HepG2 (cell line): ENCODE results near the gene TSKU. TPM values are rescaled to one million over a fixed set of nuclear protein-coding genes. Genes with fewer than 3 reads are reported as not detected.

ENCODE experiments used
- ARID3A ChIP-seq: IDR thresholded peaks from 2 replicates; pipeline ENCODE4 v1.6.1; 2012; ENCODE audit warnings: low read depth, low read length, improper control_type of control experiment
- GATAD2A ChIP-seq: IDR thresholded peaks from 2 replicates; pipeline ENCODE4 v1.6.1; 2016
- HOMEZ ChIP-seq: IDR thresholded peaks from 2 replicates; pipeline ENCODE4 v1.6.1; 2016; ENCODE audit warnings: low read depth
- KDM5B ChIP-seq: sonication (generic); formaldehyde crosslinking; IDR thresholded peaks from 2 replicates; pipeline ENCODE4 v1.4.0; 2020; ENCODE audit warnings: missing genetic modification reagents, mild to moderate bottlenecking, borderline replicate concordance
- MAFF ChIP-seq: IDR thresholded peaks from 2 replicates; pipeline ENCODE4 v1.6.1; 2011; ENCODE audit warnings: low read depth, low read length, improper control_type of control experiment
- MAX ChIP-seq: IDR thresholded peaks from 2 replicates; pipeline ENCODE4 v1.6.1; 2012; ENCODE audit warnings: inconsistent platforms
- RARG ChIP-seq: sonication (generic); formaldehyde crosslinking; IDR thresholded peaks from 2 replicates; pipeline ENCODE4 v1.4.0; 2020; ENCODE audit warnings: low read depth, mild to moderate bottlenecking, missing genetic modification reagents
- SAP130 ChIP-seq: IDR thresholded peaks from 2 replicates; pipeline ENCODE4 v1.6.1; 2016; ENCODE audit warnings: low read depth
- STAG1 ChIP-seq: sonication (generic); formaldehyde crosslinking; IDR thresholded peaks from 2 replicates; pipeline ENCODE4 v1.4.0; 2020; ENCODE audit warnings: missing genetic modification reagents
- SYNCRIP ChIP-seq: fragments of 200-400 bp; formaldehyde crosslinking; IDR thresholded peaks from 2 replicates; pipeline ENCODE4 v1.6.1; 2018; ENCODE audit warnings: mild to moderate bottlenecking, low read depth, low read length; ENCODE audit not compliant: insufficient read depth
- XRCC5 ChIP-seq: fragments of 200-400 bp; formaldehyde crosslinking; optimal IDR thresholded peaks from 2 replicates; pipeline ENCODE3; 2017; ENCODE audit warnings: mild to moderate bottlenecking, low read length
- ZBTB8A ChIP-seq: sonication (generic); formaldehyde crosslinking; IDR thresholded peaks from 2 replicates; pipeline ENCODE4 v1.4.0; 2020; ENCODE audit warnings: mild to moderate bottlenecking, low read depth, missing genetic modification reagents, borderline replicate concordance
- ZNF251 ChIP-seq: sonication (generic); formaldehyde crosslinking; IDR thresholded peaks from 2 replicates; pipeline ENCODE4 v1.9.0; 2021; ENCODE audit warnings: mild to moderate bottlenecking, missing genetic modification reagents
- ZNF441 ChIP-seq: sonication (generic); formaldehyde crosslinking; IDR thresholded peaks from 2 replicates; pipeline ENCODE4 v1.7.0; 2021; ENCODE audit warnings: missing genetic modification reagents, borderline replicate concordance
- ZNF687 ChIP-seq: sonication (generic); formaldehyde crosslinking; IDR thresholded peaks from 2 replicates; pipeline ENCODE4 v1.5.1; 2020; ENCODE audit warnings: mild to moderate bottlenecking, missing genetic modification reagents, moderate library complexity
- ZNF766 ChIP-seq: sonication (generic); formaldehyde crosslinking; IDR thresholded peaks from 2 replicates; pipeline ENCODE4 v1.5.0; 2020; ENCODE audit warnings: missing genetic modification reagents, borderline replicate concordance
- ZNF891 ChIP-seq: sonication (generic); formaldehyde crosslinking; IDR thresholded peaks from 2 replicates; pipeline ENCODE4 v1.5.0; 2020; ENCODE audit warnings: mild to moderate bottlenecking, missing genetic modification reagents
- polyA plus RNA-seq, 8 experiments: library from polyadenylated mRNA; depleted of rRNA in 3 of 8; stranded (reverse) in 7 of 8; unstranded in 1 of 8; fragments of >200 nt; fragmentation: Illumina TruSeq in 4 of 8; extraction: Trizol in 4 of 8; gene quantifications; 2 replicates each; pipeline versions ENCODE4 v1.2.1 to v1.2.3, GENCODE V29; 2011 to 2016; ENCODE audit warnings: low read depth in 4 of 8, missing spikeins in 1 of 8, mixed read lengths in 1 of 8; ENCODE audit not compliant: insufficient read depth in 1 of 8
- total RNA-seq, 5 experiments: library from RNA; depleted of rRNA; stranded (reverse); fragments of >200 nt; fragmentation: Illumina TruSeq; extraction: Trizol; gene quantifications; 2 replicates each; pipeline ENCODE4 v1.2.3, GENCODE V29; 2016; ENCODE audit warnings: low read depth in 1 of 5
- TF ChIP-seq, protein P1 (sequence below): sonication (generic); formaldehyde crosslinking; IDR thresholded peaks from 2 replicates; pipeline ENCODE4 v1.5.1; 2020; ENCODE audit warnings: missing genetic modification reagents, mild to moderate bottlenecking, borderline replicate concordance
- TF ChIP-seq, protein P2 (sequence below): IDR thresholded peaks from 2 replicates; pipeline ENCODE4 v1.6.1; 2018; ENCODE audit warnings: missing genetic modification reagents

Gene TSKU
- total and polyA plus RNA-seq, 2 of the 13 experiments (the other 11 are each of a cell fraction or from before 2014, with no cell fraction given), result 20.3 to 21.4 TPM

DNA sequence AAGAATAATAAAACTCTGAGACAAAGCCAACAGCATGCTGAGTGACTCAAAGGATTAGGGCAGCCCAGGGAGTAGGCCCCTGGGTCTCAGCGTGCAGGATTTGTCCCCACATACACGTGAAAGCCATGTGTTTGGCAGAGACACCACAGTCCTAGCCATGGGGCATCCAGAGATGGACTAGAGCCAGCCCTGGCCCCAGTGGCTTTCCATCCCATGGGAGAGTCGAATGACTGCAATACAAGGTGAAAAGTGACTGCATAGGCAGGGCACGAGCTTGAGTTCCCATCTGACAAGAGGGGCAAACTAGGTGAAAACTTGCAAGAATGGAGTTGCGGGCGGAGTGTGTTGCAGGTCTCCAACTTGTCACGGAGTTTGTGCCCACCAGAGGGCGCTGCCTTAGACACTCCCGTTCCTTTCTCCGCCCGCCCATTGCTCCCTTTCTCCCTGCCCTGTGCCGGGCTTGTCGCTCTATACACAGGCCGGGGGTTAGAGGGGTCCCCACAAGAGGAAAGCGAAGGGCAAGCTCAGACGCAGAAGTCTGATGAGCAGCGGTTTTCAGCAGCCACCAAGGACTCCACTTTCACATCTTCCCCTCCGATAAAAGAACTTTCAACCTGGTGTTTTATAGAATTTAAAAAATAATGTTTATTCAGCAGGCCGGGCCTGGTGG, 24.2 kb downstream of the TSKU start (continued):
- TF ChIP-seq, protein P1, sequence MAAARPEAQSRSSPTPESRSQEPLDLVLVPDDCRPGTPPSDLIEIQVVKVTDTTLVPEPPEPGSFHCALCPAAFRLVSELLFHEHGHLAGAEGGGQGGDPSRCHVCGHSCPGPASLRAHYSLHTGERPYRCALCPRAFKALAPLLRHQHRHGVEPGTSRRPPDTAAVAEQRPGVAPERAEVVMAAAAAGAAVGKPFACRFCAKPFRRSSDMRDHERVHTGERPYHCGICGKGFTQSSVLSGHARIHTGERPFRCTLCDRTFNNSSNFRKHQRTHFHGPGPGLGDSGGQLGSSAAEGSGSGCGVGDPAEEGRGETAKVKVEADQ, result no peak
- TF ChIP-seq XRCC5 (peak; percentile 78), SAP130 (CRISPR knock-in tag) (peak; percentile 15; the same call in 1 of the 2 replicates), ZBTB8A (no peak), MAFF (no peak), MAX (0 out of 2 replicates have a peak, but pooled peaks have one; percentile 25), ZNF251 (CRISPR knock-in tag) (no peak), GATAD2A (CRISPR knock-in tag) (0 out of 2 replicates have a peak, but pooled peaks have one; percentile 13), KDM5B (CRISPR knock-in tag) (no peak), STAG1 (CRISPR knock-in tag) (peak; percentile 68), SYNCRIP (no peak), ZNF687 (CRISPR knock-in tag) (peak; percentile 38; the same call in 1 of the 2 replicates), ZNF766 (CRISPR knock-in tag) (0 out of 2 replicates have a peak, but pooled peaks have one; percentile 32), HOMEZ (CRISPR knock-in tag) (no peak), ZNF891 (CRISPR knock-in tag) (no peak), ZNF441 (CRISPR knock-in tag) (peak; percentile 96), ARID3A (no peak), RARG (CRISPR knock-in tag) (no peak)
- TF ChIP-seq, protein P2, sequence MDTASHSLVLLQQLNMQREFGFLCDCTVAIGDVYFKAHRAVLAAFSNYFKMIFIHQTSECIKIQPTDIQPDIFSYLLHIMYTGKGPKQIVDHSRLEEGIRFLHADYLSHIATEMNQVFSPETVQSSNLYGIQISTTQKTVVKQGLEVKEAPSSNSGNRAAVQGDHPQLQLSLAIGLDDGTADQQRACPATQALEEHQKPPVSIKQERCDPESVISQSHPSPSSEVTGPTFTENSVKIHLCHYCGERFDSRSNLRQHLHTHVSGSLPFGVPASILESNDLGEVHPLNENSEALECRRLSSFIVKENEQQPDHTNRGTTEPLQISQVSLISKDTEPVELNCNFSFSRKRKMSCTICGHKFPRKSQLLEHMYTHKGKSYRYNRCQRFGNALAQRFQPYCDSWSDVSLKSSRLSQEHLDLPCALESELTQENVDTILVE (CRISPR knock-in tag), result 0 out of 2 replicates have a peak, but pooled peaks have one; percentile 20
